ENCODE measurements around the gene TEX44. TPM values are rescaled to one million over a fixed set of nuclear protein-coding genes. Genes with fewer than 3 reads are reported as not detected.

The TEX44 gene
- total RNA-seq, 2 experiments from 2014 or later: not detected

DNA sequence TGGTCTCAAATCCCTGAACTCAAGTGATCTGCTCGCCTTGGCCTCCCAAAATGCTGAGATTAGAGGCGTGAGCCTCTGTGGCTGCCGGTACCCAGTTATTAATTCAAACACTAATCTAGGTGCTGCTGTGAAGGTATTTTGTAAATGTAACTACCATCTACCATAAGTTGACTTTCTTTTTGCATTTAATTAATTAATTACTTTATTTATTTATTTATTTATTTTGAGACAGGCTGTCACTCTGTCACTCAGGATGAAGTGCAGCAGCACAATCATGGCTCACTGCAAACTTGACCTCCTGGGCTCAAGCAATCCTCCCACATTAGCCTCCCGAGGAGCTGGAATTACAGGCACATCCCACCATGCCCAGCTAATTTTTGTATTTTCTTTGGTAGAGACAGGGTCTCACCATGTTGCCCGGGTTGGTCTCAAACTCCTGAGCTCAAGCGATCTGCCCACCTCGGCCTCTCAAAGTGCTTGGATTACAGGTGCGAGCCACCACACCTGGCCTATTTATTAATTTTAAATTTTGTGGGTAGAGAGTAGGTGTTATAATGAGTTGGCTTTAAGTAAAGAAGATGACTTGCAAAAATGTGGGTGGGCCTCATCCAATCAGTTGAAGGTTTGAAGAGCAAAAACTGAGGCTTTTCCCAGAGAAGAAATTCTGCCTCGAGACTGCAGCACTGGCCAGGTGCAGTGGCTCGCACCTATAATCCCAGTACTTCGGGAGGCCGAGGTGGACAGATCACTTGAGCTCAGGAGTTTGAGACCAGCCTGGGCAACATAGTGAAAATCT, 45.2 kb upstream of the TEX44 start:
- ChIA-PET POLR2A (no interaction called here), CTCF (no interaction called here)
- no peaks in the 10 kb centered on the region for H3K36me3 ChIP-seq (ENCODE audit: insufficient read depth, low read length)
- TF ChIP-seq, protein P1, sequence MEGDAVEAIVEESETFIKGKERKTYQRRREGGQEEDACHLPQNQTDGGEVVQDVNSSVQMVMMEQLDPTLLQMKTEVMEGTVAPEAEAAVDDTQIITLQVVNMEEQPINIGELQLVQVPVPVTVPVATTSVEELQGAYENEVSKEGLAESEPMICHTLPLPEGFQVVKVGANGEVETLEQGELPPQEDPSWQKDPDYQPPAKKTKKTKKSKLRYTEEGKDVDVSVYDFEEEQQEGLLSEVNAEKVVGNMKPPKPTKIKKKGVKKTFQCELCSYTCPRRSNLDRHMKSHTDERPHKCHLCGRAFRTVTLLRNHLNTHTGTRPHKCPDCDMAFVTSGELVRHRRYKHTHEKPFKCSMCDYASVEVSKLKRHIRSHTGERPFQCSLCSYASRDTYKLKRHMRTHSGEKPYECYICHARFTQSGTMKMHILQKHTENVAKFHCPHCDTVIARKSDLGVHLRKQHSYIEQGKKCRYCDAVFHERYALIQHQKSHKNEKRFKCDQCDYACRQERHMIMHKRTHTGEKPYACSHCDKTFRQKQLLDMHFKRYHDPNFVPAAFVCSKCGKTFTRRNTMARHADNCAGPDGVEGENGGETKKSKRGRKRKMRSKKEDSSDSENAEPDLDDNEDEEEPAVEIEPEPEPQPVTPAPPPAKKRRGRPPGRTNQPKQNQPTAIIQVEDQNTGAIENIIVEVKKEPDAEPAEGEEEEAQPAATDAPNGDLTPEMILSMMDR (IDR thresholded peaks at IDR 0.05): no peak
- Mint-ChIP-seq H3K36me3 (ENCODE audit: low read depth) (no peaks in the 10 kb centered on the region), H3K4me3 (no peak overlapping the region), H3K27ac (no peak overlapping the region), H3K27me3 (no peaks in the 10 kb centered on the region), H3K4me1 (ENCODE audit: low read depth) (peaks cover 26% of the 10 kb centered on the region), H3K9me3 (peaks cover under 1% of the 10 kb centered on the region)
- no peak overlapping the region for H3K27ac ChIP-seq (ENCODE audit: low read depth in 1 of 2, low read length in 2 of 2)
- no peaks in the 10 kb centered on the region for H3K27me3 ChIP-seq (ENCODE audit: control insufficient read depth in 1 of 2, insufficient read depth in 2 of 2, low read length in 2 of 2)
- peaks cover 11 to 12% of the 10 kb centered on the region in 2 experiments for H3K9me3 ChIP-seq (ENCODE audit: control insufficient read depth in 1 of 2, insufficient read depth in 1 of 2, low read length in 2 of 2)
- ATAC-seq (ENCODE audit: poor library complexity) (no peak), DNase-seq (no peak)
- no peak overlapping the region for H3K4me3 ChIP-seq (ENCODE audit: low read length)
- intact Hi-C loops (cut with DNase I, micrococcal nuclease): no loop called here
- H3K4me1 ChIP-seq (ENCODE audit: insufficient read depth, low read length): peaks cover 46% of the 10 kb centered on the region

GRCh38 chr2:231548752-231549151, 43.9 kb upstream of the TEX44 start:
- ATAC-seq (ENCODE audit: poor library complexity): no peak
- H3K4me1 Mint-ChIP-seq (ENCODE audit: low read depth): peaks cover 26% of the 10 kb centered on the region
- Histone ChIP-seq H3K27me3 (ENCODE audit: control insufficient read depth in 1 of 2, insufficient read depth in 2 of 2, low read length in 2 of 2) (no peaks in the 10 kb centered on the region), H3K36me3 (ENCODE audit: insufficient read depth, low read length) (no peaks in the 10 kb centered on the region), H3K4me3 (ENCODE audit: low read length) (no peak overlapping the region), H3K9me3 (ENCODE audit: control insufficient read depth in 1 of 2, insufficient read depth in 1 of 2, low read length in 2 of 2) (peaks cover 6 to 12% of the 10 kb centered on the region in 2 experiments), H3K27ac (ENCODE audit: low read depth in 1 of 2, low read length in 2 of 2) (no peak overlapping the region), H3K4me1 (ENCODE audit: insufficient read depth, low read length) (peaks cover 46% of the 10 kb centered on the region)
- no peaks in the 10 kb centered on the region for H3K27me3 Mint-ChIP-seq
- ChIA-PET POLR2A (no interaction called here), CTCF (no interaction called here)
- no peak overlapping the region for H3K27ac Mint-ChIP-seq
- peaks cover 10% of the 10 kb centered on the region for H3K9me3 Mint-ChIP-seq
- H3K36me3 Mint-ChIP-seq (ENCODE audit: low read depth): peaks cover 9% of the 10 kb centered on the region
- H3K4me3 Mint-ChIP-seq: no peak overlapping the region
- TF ChIP-seq, protein P1 (IDR thresholded peaks at IDR 0.05): no peak
- DNase-seq: no peak
- intact Hi-C loops (cut with DNase I, micrococcal nuclease): no loop called here

DNA sequence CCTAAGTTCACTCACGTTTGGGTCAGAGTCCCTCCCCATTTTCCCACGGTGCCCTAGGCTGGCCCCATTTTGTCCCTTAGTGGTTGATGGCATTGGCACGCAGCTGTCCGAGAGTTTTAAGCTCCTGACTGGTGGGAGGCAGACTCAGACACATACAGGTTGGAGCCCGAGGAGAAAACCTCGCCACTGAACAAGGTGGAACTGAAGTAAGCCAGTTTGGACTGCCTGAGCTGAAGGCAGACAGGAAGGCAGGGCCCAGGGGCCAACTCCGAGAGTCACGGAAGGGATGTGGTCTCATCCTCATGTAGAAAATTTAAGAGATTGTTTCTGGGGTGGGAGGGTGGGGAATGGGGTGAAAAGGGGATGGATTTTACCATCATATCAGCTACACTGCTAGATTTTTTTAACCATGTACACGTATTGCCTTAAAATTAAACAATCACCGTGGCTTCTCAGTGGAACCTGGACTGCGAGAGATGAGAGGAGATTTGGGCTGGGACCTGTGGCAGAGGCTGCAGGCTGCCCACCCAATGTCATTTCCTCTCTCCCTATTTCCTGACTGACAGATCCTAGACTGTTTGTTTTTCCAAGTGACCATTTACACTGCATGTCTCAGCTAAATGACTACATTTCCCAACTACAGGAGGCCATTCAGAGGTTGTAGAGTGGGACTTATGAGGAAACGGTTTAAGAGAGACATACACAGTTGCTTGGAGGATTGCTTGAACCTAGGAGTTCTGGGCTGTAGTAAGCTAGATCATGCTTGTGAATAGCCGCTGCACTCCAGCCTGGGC, 43.0 kb upstream of the TEX44 start:
- ATAC-seq (ENCODE audit: poor library complexity): no peak
- TF ChIP-seq, protein P1 (IDR thresholded peaks at IDR 0.05): no peak
- Mint-ChIP-seq H3K4me1 (ENCODE audit: low read depth) (peaks cover 26% of the 10 kb centered on the region), H3K4me3 (no peak overlapping the region), H3K27ac (no peak overlapping the region), H3K36me3 (ENCODE audit: low read depth) (peaks cover 9% of the 10 kb centered on the region), H3K9me3 (peaks cover 10% of the 10 kb centered on the region), H3K27me3 (no peaks in the 10 kb centered on the region)
- intact Hi-C loops (cut with DNase I, micrococcal nuclease): no loop called here
- Histone ChIP-seq H3K9me3 (ENCODE audit: control insufficient read depth in 1 of 2, insufficient read depth in 1 of 2, low read length in 2 of 2) (peaks cover 0 to 12% of the 10 kb centered on the region in 2 experiments), H3K27me3 (ENCODE audit: control insufficient read depth in 1 of 2, insufficient read depth in 2 of 2, low read length in 2 of 2) (no peaks in the 10 kb centered on the region), H3K36me3 (ENCODE audit: insufficient read depth, low read length) (no peaks in the 10 kb centered on the region), H3K4me3 (ENCODE audit: low read length) (no peak overlapping the region), H3K27ac (ENCODE audit: low read depth in 1 of 2, low read length in 2 of 2) (no peak overlapping the region), H3K4me1 (ENCODE audit: insufficient read depth, low read length) (peaks cover 53% of the 10 kb centered on the region)
- peak in 1 of 14 experiments; percentile 25 for DNase-seq
- POLR2A ChIA-PET: no interaction called here
- CTCF ChIA-PET: interaction anchor here (0.7 kb wide), 1 partner anchor 157 kb away, joined by 4 read pairs; no protein-coding TSS in a partner anchor

Measured in CD4-positive, alpha-beta T cell (primary cell).